Subcutaneous adipose tissue (tissue), 4 donors: ENCODE results near the gene KCNIP4. TPM values are rescaled to one million over a fixed set of nuclear protein-coding genes. Genes with fewer than 3 reads are reported as not detected.

Experiments used
- total RNA-seq, 4 donors: library from RNA; depleted of rRNA; stranded (reverse); fragments of >200 nt; gene quantifications; one replicate each; pipeline ENCODE4 v1.1.0, GENCODE V29; 2016
- TF ChIP-seq, protein P1 (sequence below): fragments of 450-650 bp; IDR thresholded peaks from one replicate; pipeline ENCODE4 v1.5.1; 2016; ENCODE audit warnings: low read depth, mild to moderate bottlenecking, control low read depth, antibody characterized with exemption, moderate library complexity

Gene KCNIP4
- total RNA-seq, 4 donors from 2014 or later: 0.34 TPM; not detected in 3

GRCh38 chr4:20829617-20830357 lies 1118.8 kb downstream of the KCNIP4 start:
- TF ChIP-seq, protein P1, sequence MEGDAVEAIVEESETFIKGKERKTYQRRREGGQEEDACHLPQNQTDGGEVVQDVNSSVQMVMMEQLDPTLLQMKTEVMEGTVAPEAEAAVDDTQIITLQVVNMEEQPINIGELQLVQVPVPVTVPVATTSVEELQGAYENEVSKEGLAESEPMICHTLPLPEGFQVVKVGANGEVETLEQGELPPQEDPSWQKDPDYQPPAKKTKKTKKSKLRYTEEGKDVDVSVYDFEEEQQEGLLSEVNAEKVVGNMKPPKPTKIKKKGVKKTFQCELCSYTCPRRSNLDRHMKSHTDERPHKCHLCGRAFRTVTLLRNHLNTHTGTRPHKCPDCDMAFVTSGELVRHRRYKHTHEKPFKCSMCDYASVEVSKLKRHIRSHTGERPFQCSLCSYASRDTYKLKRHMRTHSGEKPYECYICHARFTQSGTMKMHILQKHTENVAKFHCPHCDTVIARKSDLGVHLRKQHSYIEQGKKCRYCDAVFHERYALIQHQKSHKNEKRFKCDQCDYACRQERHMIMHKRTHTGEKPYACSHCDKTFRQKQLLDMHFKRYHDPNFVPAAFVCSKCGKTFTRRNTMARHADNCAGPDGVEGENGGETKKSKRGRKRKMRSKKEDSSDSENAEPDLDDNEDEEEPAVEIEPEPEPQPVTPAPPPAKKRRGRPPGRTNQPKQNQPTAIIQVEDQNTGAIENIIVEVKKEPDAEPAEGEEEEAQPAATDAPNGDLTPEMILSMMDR: no peak

DNA sequence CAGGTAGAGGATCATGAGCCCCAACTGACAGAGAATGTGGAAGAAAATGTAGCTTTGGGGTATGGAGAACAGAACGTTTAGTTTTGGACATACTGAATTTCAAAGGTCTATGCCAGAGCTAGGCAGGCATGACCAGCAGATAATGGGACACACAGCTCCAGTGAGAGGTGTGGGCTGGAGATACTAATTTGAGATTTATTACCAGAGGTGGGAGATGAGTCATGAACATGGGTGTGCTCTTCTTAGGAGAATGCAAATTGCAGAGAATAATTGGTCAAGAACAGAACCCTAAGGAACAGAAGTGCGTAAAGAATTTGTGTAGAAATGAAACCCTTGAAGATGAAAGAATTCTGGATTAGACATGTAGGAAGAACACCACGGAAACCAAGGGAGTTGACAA lies 1123.1 kb downstream of the KCNIP4 start:
- TF ChIP-seq, protein P1: no peak

GRCh38 chr4:20816287-20816686 lies 1132.3 kb downstream of the KCNIP4 start:
- TF ChIP-seq, protein P1: no peak

DNA sequence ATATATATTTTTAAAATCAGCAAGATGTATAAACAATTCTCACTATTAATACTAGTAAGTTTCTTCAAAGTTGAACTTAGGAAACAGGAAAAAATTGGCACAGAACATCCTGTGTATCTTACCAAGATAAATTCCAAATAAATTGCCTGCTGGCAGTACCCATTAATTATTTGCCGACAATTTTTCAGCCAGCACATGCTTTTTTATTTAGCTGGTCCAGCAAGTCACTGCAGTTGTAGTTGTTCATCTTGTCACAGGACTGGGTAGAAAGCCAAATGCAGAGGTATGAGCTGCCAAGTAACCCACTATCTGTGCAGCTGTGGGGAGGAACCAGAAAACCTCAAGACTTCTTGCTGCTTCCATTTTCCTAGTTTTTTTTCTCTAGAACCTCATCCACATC lies 1134.9 kb downstream of the KCNIP4 start:
- TF ChIP-seq, protein P1: no peak

GRCh38 chr4:20809812-20810211 lies 1138.8 kb downstream of the KCNIP4 start:
- TF ChIP-seq, protein P1: no peak

GRCh38 chr4:20805716-20806115 lies 1142.9 kb downstream of the KCNIP4 start:
- TF ChIP-seq, protein P1: no peak

GRCh38 chr4:20787940-20788665 lies 1160.5 kb downstream of the KCNIP4 start:
- TF ChIP-seq, protein P1: no peak
